Stimulated activated naive CD8-positive, alpha-beta T cell treated with anti-CD3 and anti-CD28 coated beads, Interleukin-15, Interleukin-2, amounts not matched to agents 100 ng/mL and 50 ng/mL, for 24 hours (primary cell): Measurements from ENCODE around the gene UNC13D.
A peak's percentile ranks its signal among the peaks of the same experiment; 100 is the strongest.

ENCODE experiments used
- H3K27ac Mint-ChIP-seq: one replicate; pipeline ENCODE4 v1.8.0; 2021; ENCODE audit warnings: mild to moderate bottlenecking, mixed read lengths
- H3K27me3 Mint-ChIP-seq: one replicate; pipeline ENCODE4 v1.8.0; 2021; ENCODE audit warnings: mixed read lengths
- H3K36me3 Mint-ChIP-seq: one replicate; pipeline ENCODE4 v1.8.0; 2021; ENCODE audit warnings: low read depth, mixed read lengths
- H3K4me1 Mint-ChIP-seq: one replicate; pipeline ENCODE4 v1.8.0; 2021; ENCODE audit warnings: low read depth, mixed read lengths
- H3K4me3 Mint-ChIP-seq: one replicate; pipeline ENCODE4 v1.8.0; 2021; ENCODE audit warnings: mild to moderate bottlenecking, mixed read lengths
- H3K9me3 Mint-ChIP-seq: one replicate; pipeline ENCODE4 v1.8.0; 2021; ENCODE audit warnings: mixed read lengths

The UNC13D gene

GRCh38 chr17:75824666-75825065 is 19.5 kb downstream of the UNC13D start:
- Mint-ChIP-seq H3K27me3 (no peaks in the 10 kb centered on the region), H3K9me3 (no peaks in the 10 kb centered on the region), H3K4me1 (peaks cover 21% of the 10 kb centered on the region), H3K4me3 (no peak overlapping the region), H3K36me3 (peaks cover 18% of the 10 kb centered on the region), H3K27ac (no peak overlapping the region)

GRCh38 chr17:75824050-75824552 is 20.1 kb downstream of the UNC13D start:
- Mint-ChIP-seq H3K9me3 (no peaks in the 10 kb centered on the region), H3K4me1 (peaks cover 21% of the 10 kb centered on the region), H3K36me3 (peaks cover 20% of the 10 kb centered on the region), H3K4me3 (no peak overlapping the region), H3K27ac (no peak overlapping the region), H3K27me3 (no peaks in the 10 kb centered on the region)

- no peaks in the 10 kb centered on the region for H3K27me3 Mint-ChIP-seq
- peaks cover 21% of the 10 kb centered on the region for H3K4me1 Mint-ChIP-seq
- H3K27ac Mint-ChIP-seq: no peak overlapping the region
- peaks cover 26% of the 10 kb centered on the region for H3K36me3 Mint-ChIP-seq
- H3K4me3 Mint-ChIP-seq: no peak overlapping the region
- no peaks in the 10 kb centered on the region for H3K9me3 Mint-ChIP-seq
Measured at GRCh38 chr17:75823257-75824041, 20.8 kb downstream of the UNC13D start.

- no peaks in the 10 kb centered on the region for H3K27me3 Mint-ChIP-seq
- peaks cover 21% of the 10 kb centered on the region for H3K36me3 Mint-ChIP-seq
- no peak overlapping the region for H3K4me3 Mint-ChIP-seq
- peaks cover 16% of the 10 kb centered on the region for H3K4me1 Mint-ChIP-seq
- no peak overlapping the region for H3K27ac Mint-ChIP-seq
- no peaks in the 10 kb centered on the region for H3K9me3 Mint-ChIP-seq
Measured at GRCh38 chr17:75822800-75823166, 21.4 kb downstream of the UNC13D start.

GRCh38 chr17:75822119-75822799 is 21.9 kb downstream of the UNC13D start:
- H3K27me3 Mint-ChIP-seq: no peaks in the 10 kb centered on the region
- no peaks in the 10 kb centered on the region for H3K9me3 Mint-ChIP-seq
- H3K36me3 Mint-ChIP-seq: peaks cover 19% of the 10 kb centered on the region
- H3K4me1 Mint-ChIP-seq: peaks cover 16% of the 10 kb centered on the region
- H3K4me3 Mint-ChIP-seq: no peak overlapping the region
- H3K27ac Mint-ChIP-seq: peak overlapping the region; percentile 78

GRCh38 chr17:75821552-75821951 is 22.7 kb downstream of the UNC13D start:
- Mint-ChIP-seq H3K4me1 (peaks cover 12% of the 10 kb centered on the region), H3K27me3 (no peaks in the 10 kb centered on the region), H3K9me3 (no peaks in the 10 kb centered on the region), H3K36me3 (peaks cover 19% of the 10 kb centered on the region), H3K27ac (peak overlapping the region; percentile 78), H3K4me3 (no peak overlapping the region)

GRCh38 chr17:75820094-75821080 is 23.8 kb downstream of the UNC13D start:
- peaks cover 19% of the 10 kb centered on the region for H3K36me3 Mint-ChIP-seq
- no peaks in the 10 kb centered on the region for H3K27me3 Mint-ChIP-seq
- H3K4me3 Mint-ChIP-seq: no peak overlapping the region
- H3K4me1 Mint-ChIP-seq: peaks cover 12% of the 10 kb centered on the region
- H3K27ac Mint-ChIP-seq: no peak overlapping the region
- H3K9me3 Mint-ChIP-seq: no peaks in the 10 kb centered on the region

- no peaks in the 10 kb centered on the region for H3K9me3 Mint-ChIP-seq
- peaks cover 19% of the 10 kb centered on the region for H3K36me3 Mint-ChIP-seq
- H3K4me1 Mint-ChIP-seq: peaks cover 12% of the 10 kb centered on the region
- no peaks in the 10 kb centered on the region for H3K27me3 Mint-ChIP-seq
- H3K27ac Mint-ChIP-seq: no peak overlapping the region
- no peak overlapping the region for H3K4me3 Mint-ChIP-seq
Measured at GRCh38 chr17:75819678-75820077, 24.5 kb downstream of the UNC13D start.

GRCh38 chr17:75819116-75819515 is 25.1 kb downstream of the UNC13D start:
- Mint-ChIP-seq H3K9me3 (no peaks in the 10 kb centered on the region), H3K36me3 (peaks cover 25% of the 10 kb centered on the region), H3K4me3 (no peak overlapping the region), H3K27ac (no peak overlapping the region), H3K4me1 (peaks cover 12% of the 10 kb centered on the region), H3K27me3 (no peaks in the 10 kb centered on the region)

GRCh38 chr17:75818326-75818885 is 25.8 kb downstream of the UNC13D start:
- peaks cover 30% of the 10 kb centered on the region for H3K36me3 Mint-ChIP-seq
- no peak overlapping the region for H3K27ac Mint-ChIP-seq

GRCh38 chr17:75817571-75817970 is 26.6 kb downstream of the UNC13D start:
- H3K36me3 Mint-ChIP-seq: peaks cover 34% of the 10 kb centered on the region
- H3K27ac Mint-ChIP-seq: no peak overlapping the region
- no peak overlapping the region for H3K4me3 Mint-ChIP-seq
- H3K27me3 Mint-ChIP-seq: no peaks in the 10 kb centered on the region
- H3K9me3 Mint-ChIP-seq: no peaks in the 10 kb centered on the region
- peaks cover 12% of the 10 kb centered on the region for H3K4me1 Mint-ChIP-seq

More at GRCh38 chr17:75818326-75818885, 25.8 kb downstream of the UNC13D start:
- no peaks in the 10 kb centered on the region for H3K9me3 Mint-ChIP-seq
- peaks cover 12% of the 10 kb centered on the region for H3K4me1 Mint-ChIP-seq
- no peaks in the 10 kb centered on the region for H3K27me3 Mint-ChIP-seq
- no peak overlapping the region for H3K4me3 Mint-ChIP-seq

- Mint-ChIP-seq H3K9me3 (no peaks in the 10 kb centered on the region), H3K27me3 (no peaks in the 10 kb centered on the region), H3K4me3 (no peak overlapping the region), H3K4me1 (peaks cover 5% of the 10 kb centered on the region), H3K36me3 (peaks cover 35% of the 10 kb centered on the region), H3K27ac (no peak overlapping the region)
Measured at GRCh38 chr17:75816693-75817092, 27.5 kb downstream of the UNC13D start.

- H3K9me3 Mint-ChIP-seq: no peaks in the 10 kb centered on the region
- H3K27me3 Mint-ChIP-seq: no peaks in the 10 kb centered on the region
- no peak overlapping the region for H3K27ac Mint-ChIP-seq
- no peaks in the 10 kb centered on the region for H3K4me1 Mint-ChIP-seq
- H3K4me3 Mint-ChIP-seq: no peak overlapping the region
- H3K36me3 Mint-ChIP-seq: peaks cover 31% of the 10 kb centered on the region
Measured at GRCh38 chr17:75815399-75815798, 28.8 kb downstream of the UNC13D start.

GRCh38 chr17:75814900-75815373 is 29.3 kb downstream of the UNC13D start:
- Mint-ChIP-seq H3K4me3 (no peak overlapping the region), H3K27ac (no peak overlapping the region), H3K36me3 (peaks cover 30% of the 10 kb centered on the region), H3K27me3 (no peaks in the 10 kb centered on the region), H3K9me3 (no peaks in the 10 kb centered on the region), H3K4me1 (no peaks in the 10 kb centered on the region)
